ENCODE measurements around the gene OR2AG2.

OR2AG2 gene, protein sequence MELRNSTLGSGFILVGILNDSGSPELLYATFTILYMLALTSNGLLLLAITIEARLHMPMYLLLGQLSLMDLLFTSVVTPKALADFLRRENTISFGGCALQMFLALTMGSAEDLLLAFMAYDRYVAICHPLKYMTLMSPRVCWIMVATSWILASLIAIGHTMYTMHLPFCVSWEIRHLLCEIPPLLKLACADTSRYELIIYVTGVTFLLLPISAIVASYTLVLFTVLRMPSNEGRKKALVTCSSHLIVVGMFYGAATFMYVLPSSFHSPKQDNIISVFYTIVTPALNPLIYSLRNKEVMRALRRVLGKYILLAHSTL

DNA sequence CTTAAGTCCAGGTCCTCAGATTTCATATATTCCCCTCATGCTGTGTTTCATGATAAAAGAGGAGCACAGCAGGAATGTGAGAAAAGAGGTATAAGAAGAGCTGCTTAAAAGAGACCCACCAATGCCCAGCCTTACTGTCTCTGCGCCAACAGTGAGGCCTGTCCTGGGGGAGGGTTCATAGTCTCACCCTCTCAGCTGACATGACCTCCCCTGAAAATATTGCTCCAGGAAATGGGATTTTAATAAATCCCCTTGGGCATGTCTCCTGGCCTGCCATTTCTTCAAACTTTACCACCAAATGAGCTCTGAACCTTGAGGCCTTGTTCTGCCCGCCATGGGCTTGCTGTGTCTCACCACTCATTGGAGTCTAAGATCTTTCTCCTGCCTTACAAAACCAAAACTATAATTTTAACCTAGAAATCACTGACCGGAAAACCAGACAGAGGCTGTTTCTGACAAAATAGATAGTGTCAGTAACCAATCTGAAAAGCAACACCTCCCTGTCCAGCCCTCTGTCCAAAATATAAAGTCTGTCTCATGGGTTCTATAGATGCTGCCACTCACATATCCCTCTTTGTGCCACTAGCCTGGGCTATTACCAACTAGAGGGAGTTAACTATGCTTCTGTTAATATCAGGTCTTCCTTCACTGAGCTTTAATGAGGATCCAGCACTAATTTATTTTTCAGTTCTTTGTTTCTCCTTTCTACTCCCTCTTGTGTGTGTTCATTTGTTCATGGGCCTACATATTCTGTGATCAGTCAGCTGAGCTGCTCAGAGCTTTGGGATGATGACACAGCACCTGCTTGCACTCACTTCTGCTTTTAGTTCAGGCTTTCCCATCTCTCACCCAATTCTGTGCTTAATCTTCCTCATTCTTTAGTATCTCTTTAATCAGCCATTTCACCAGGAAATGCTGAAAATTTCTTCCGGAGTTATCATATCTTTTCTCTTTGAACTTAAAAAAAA is at the start of gene OR2AG2:
OR2AG2 (minus strand) TSS at position 51 of the 968 bp plus-strand sequence. CDS start 3,019 bp downstream, outside the sequence.
- H3K4me3 ChIP-seq (ENCODE audit: low read depth in 1 of 2, low read length in 2 of 2) = no peak within 1 kb of the TSS
- DNase-seq = no peak
- H3K4me2 ChIP-seq (ENCODE audit: insufficient read depth, low read length) = no peak within 1 kb of the TSS
- ATAC-seq (ENCODE audit: insufficient read depth, low read depth) = no peak
- H3K27me3 ChIP-seq (ENCODE audit: insufficient read depth, low read length, poor library complexity) = no peaks in the 10 kb centered on the region
- H2AFZ ChIP-seq (ENCODE audit: low read depth, low read length) = no peak within 1 kb of the TSS
- H4K20me1 ChIP-seq (ENCODE audit: insufficient read depth, low read length) = no peaks in the 10 kb centered on the region
- TF ChIP-seq, protein P1, sequence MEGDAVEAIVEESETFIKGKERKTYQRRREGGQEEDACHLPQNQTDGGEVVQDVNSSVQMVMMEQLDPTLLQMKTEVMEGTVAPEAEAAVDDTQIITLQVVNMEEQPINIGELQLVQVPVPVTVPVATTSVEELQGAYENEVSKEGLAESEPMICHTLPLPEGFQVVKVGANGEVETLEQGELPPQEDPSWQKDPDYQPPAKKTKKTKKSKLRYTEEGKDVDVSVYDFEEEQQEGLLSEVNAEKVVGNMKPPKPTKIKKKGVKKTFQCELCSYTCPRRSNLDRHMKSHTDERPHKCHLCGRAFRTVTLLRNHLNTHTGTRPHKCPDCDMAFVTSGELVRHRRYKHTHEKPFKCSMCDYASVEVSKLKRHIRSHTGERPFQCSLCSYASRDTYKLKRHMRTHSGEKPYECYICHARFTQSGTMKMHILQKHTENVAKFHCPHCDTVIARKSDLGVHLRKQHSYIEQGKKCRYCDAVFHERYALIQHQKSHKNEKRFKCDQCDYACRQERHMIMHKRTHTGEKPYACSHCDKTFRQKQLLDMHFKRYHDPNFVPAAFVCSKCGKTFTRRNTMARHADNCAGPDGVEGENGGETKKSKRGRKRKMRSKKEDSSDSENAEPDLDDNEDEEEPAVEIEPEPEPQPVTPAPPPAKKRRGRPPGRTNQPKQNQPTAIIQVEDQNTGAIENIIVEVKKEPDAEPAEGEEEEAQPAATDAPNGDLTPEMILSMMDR (IDR thresholded peaks at IDR 0.05; ENCODE audit: borderline replicate concordance, extremely low read depth, low read length, poor library complexity, severe bottlenecking) = no peak
- no peak for TF ChIP-seq EZH2 (IDR thresholded peaks at IDR 0.05; ENCODE audit: borderline replicate concordance, low read depth, low read length, severe bottlenecking)
- no peaks in the 10 kb centered on the region for H3K79me2 ChIP-seq (ENCODE audit: insufficient read depth, low read length)
- H3K9me3 ChIP-seq (ENCODE audit: insufficient read depth, low read length, severe bottlenecking) = no peaks in the 10 kb centered on the region
- no peak within 1 kb of the TSS for H3K27ac ChIP-seq (ENCODE audit: low read length)
- H3K9ac ChIP-seq (ENCODE audit: low read depth, low read length) = no peak within 1 kb of the TSS
- H3K4me1 ChIP-seq (ENCODE audit: insufficient read depth, low read length) = no peaks in the 10 kb centered on the region
- H3K36me3 ChIP-seq (ENCODE audit: insufficient read depth, low read length) = no peaks in the 10 kb centered on the region

DNA sequence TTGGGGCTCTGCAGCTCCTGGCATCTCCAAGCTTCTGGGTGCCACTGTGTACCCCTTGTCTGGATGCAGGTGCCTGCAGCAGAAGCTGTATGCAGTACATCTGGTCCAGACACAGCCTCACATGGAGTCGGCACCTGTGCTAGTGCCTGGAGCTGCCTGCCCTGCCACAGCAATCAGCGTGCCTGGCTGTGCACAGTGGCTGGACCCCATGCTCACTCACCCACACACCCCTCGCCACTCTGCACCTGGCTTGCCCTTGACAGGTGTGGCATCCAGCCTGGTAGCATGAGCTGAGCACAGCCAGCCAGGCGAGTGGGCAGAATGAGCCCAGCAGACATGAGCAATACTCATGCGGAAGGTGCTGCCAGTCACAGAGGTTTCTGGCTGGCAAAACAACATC is 47.2 kb upstream of the OR2AG2 start:
- Histone ChIP-seq H3K9me3 (ENCODE audit: insufficient read depth, low read length, severe bottlenecking) (peaks cover 17% of the 10 kb centered on the region), H4K20me1 (ENCODE audit: insufficient read depth, low read length) (no peaks in the 10 kb centered on the region), H3K36me3 (ENCODE audit: insufficient read depth, low read length) (0 out of 2 replicates have a peak, but pooled peaks cover 5% of the 10 kb centered on the region), H3K9ac (ENCODE audit: low read depth, low read length) (no peak overlapping the region), H3K27me3 (ENCODE audit: insufficient read depth, low read length, poor library complexity) (no peaks in the 10 kb centered on the region), H3K4me1 (ENCODE audit: insufficient read depth, low read length) (no peaks in the 10 kb centered on the region), H3K79me2 (ENCODE audit: insufficient read depth, low read length) (no peaks in the 10 kb centered on the region), H3K27ac (ENCODE audit: low read length) (no peak overlapping the region), H2AFZ (ENCODE audit: low read depth, low read length) (no peak overlapping the region), H3K4me3 (ENCODE audit: low read depth in 1 of 2, low read length in 2 of 2) (no peak overlapping the region), H3K4me2 (ENCODE audit: insufficient read depth, low read length) (no peak overlapping the region)
- no peak for DNase-seq
- no peak for ATAC-seq (ENCODE audit: insufficient read depth, low read depth)
- TF ChIP-seq EZH2 (IDR thresholded peaks at IDR 0.05; ENCODE audit: borderline replicate concordance, low read depth, low read length, severe bottlenecking) = no peak
- TF ChIP-seq, protein P1 (IDR thresholded peaks at IDR 0.05; ENCODE audit: borderline replicate concordance, extremely low read depth, low read length, poor library complexity, severe bottlenecking) = no peak

DNA sequence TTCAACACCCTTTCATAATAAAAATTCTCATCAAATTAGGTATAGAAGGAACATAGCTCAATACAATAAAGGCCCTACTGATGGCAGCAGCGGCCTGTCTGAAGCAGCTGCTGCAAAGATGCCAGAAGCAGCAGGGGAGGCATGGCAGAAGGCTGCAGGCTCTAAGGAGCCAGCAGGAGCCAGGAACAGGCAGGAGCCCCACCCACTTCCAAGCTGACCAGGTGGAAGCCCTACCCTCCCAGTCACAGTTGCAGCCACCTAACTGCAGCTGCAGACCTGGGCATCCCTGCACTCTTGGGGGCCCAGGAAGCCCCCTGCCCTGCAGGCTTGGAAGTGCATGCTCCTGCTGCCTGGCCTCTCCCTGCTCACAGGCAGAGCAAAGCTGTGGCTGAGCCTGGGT is 45.9 kb upstream of the OR2AG2 start:
- no peak for ATAC-seq (ENCODE audit: insufficient read depth, low read depth)
- Histone ChIP-seq H3K79me2 (ENCODE audit: insufficient read depth, low read length) (no peaks in the 10 kb centered on the region), H3K4me2 (ENCODE audit: insufficient read depth, low read length) (no peak overlapping the region), H3K9me3 (ENCODE audit: insufficient read depth, low read length, severe bottlenecking) (peaks cover 17% of the 10 kb centered on the region), H3K36me3 (ENCODE audit: insufficient read depth, low read length) (0 out of 2 replicates have a peak, but pooled peaks cover 5% of the 10 kb centered on the region), H2AFZ (ENCODE audit: low read depth, low read length) (no peak overlapping the region), H3K27ac (ENCODE audit: low read length) (no peak overlapping the region), H3K9ac (ENCODE audit: low read depth, low read length) (no peak overlapping the region), H3K4me1 (ENCODE audit: insufficient read depth, low read length) (no peaks in the 10 kb centered on the region), H3K27me3 (ENCODE audit: insufficient read depth, low read length, poor library complexity) (no peaks in the 10 kb centered on the region), H4K20me1 (ENCODE audit: insufficient read depth, low read length) (no peaks in the 10 kb centered on the region), H3K4me3 (ENCODE audit: low read depth in 1 of 2, low read length in 2 of 2) (no peak overlapping the region)
- DNase-seq = no peak
- no peak for TF ChIP-seq EZH2 (IDR thresholded peaks at IDR 0.05; ENCODE audit: borderline replicate concordance, low read depth, low read length, severe bottlenecking)
- TF ChIP-seq, protein P1 (IDR thresholded peaks at IDR 0.05; ENCODE audit: borderline replicate concordance, extremely low read depth, low read length, poor library complexity, severe bottlenecking) = no peak
